Endodermal cell (in vitro differentiated cells): ENCODE measurements around the gene FAM168A. TPM values are rescaled to one million over a fixed set of nuclear protein-coding genes. Genes with fewer than 3 reads are reported as not detected.
A peak's percentile ranks its signal among the peaks of the same experiment; 100 is the strongest.

Source experiments
- DNase-seq: peaks from one replicate; pipeline ENCODE4 v3.0.0-alpha.2; 2017
- H3K27ac ChIP-seq: 2 replicates; pipeline ENCODE4 v1.5.1; 2013; ENCODE audit warnings: mild to moderate bottlenecking, low read depth, low read length, moderate library complexity
- H3K27me3 ChIP-seq: 2 replicates; pipeline ENCODE4 v1.6.1; 2013; ENCODE audit warnings: mild to moderate bottlenecking, low read length, moderate library complexity; ENCODE audit not compliant: insufficient read depth, control insufficient read depth, poor library complexity, severe bottlenecking
- H3K36me3 ChIP-seq: 2 replicates; pipeline ENCODE4 v1.7.0; 2013; ENCODE audit warnings: mild to moderate bottlenecking, low read length, moderate library complexity; ENCODE audit not compliant: control insufficient read depth, insufficient read depth
- H3K4me1 ChIP-seq: one replicate; pipeline ENCODE4 v1.7.0; 2013; ENCODE audit warnings: low read length; ENCODE audit not compliant: control insufficient read depth, insufficient read depth
- H3K4me3 ChIP-seq: 2 replicates; pipeline ENCODE4 v1.5.1; 2013; ENCODE audit warnings: mild to moderate bottlenecking, low read length, moderate library complexity
- H3K9ac ChIP-seq: 2 replicates; pipeline ENCODE4 v1.6.1; 2013; ENCODE audit warnings: mild to moderate bottlenecking, low read length, moderate library complexity; ENCODE audit not compliant: poor library complexity, severe bottlenecking; ENCODE audit errors: extremely low read depth
- H3K9me3 ChIP-seq: 2 replicates; pipeline ENCODE4 v1.6.1; 2013; ENCODE audit warnings: mild to moderate bottlenecking, low read length, moderate library complexity; ENCODE audit not compliant: control insufficient read depth
- H3K27ac Mint-ChIP-seq: 2 replicates; pipeline ENCODE4 v1.8.0; 2020; ENCODE audit warnings: mixed read lengths
- H3K27me3 Mint-ChIP-seq: 2 replicates; pipeline ENCODE4 v1.8.0; 2021; ENCODE audit warnings: mild to moderate bottlenecking, mixed read lengths; ENCODE audit not compliant: insufficient read depth
- H3K36me3 Mint-ChIP-seq: 2 replicates; pipeline ENCODE4 v1.8.0; 2020; ENCODE audit warnings: low read depth, mixed read lengths
- H3K4me1 Mint-ChIP-seq: 2 replicates; pipeline ENCODE4 v1.8.0; 2020; ENCODE audit warnings: mixed read lengths
- H3K4me3 Mint-ChIP-seq: 2 replicates; pipeline ENCODE4 v1.8.0; 2020; ENCODE audit warnings: mild to moderate bottlenecking, moderate library complexity, mixed read lengths
- H3K9me3 Mint-ChIP-seq: 2 replicates; pipeline ENCODE4 v1.8.0; 2020; ENCODE audit warnings: mild to moderate bottlenecking, mixed read lengths
- WGBS, 2 experiments: methylation state at CpG; one replicate each; pipeline versions ENCODE4 v1.1.5 to v1.1.7; 2013; ENCODE audit warnings: missing lambda C conversion rate in 2 of 2, mixed read lengths in 1 of 2; ENCODE audit not compliant: insufficient coverage in 1 of 2, insufficient read length in 1 of 2; 5-methylcytosine and 5-hydroxymethylcytosine counted together
- total RNA-seq, 2 donors: library from RNA; stranded (reverse); fragmentation: NEBNext Ultra II Directional in 1 of 2; extraction: Animal tissue kit (Norgen Biotek cat#: 25700) in 1 of 2; gene quantifications; 2 replicates in 1 of 2; 3 replicates in 1 of 2; pipeline ENCODE4 v1.2.1, GENCODE V29; 2021
- TF ChIP-seq, protein P1 (sequence below): fragments of 200-600 bp; sonication (generic); conservative IDR thresholded peaks from 2 replicates; pipeline ENCODE4 v1.5.0; 2021; ENCODE audit warnings: antibody characterized with exemption, mild to moderate bottlenecking

FAM168A gene
- total RNA-seq, 2 donors from 2014 or later: 27.4 to 31.6 TPM

DNA sequence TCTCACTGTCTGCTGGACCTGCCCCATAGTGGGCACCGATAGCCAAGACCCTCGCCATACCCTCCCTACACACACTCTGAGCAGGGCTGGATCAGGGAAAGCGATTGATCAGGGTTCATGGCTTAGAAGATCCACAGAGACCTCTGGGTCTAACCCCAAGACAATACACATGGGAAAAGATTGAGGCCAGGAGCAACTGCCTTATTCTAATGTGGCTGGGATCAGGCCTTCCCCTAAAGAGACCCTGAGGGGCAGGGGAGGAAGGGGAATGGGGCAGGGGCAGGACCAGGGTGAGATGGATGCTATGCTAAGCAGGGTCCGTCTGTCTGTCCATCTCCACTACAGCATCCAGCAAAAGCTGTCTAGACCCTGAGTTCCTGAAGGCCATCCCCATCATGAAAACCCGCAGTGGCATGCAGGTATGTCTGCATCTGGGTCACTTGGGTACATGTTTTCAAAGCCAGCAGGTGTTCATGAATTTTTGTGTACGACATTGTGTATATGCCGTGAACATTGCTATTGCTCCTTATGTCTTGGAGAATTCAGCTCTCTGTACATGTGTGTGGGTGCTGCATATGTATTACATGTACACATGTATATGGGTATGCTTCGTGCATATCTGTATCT, 237.1 kb downstream of the FAM168A start:
- H3K4me1 ChIP-seq: no peaks in the 10 kb centered on the region
- WGBS, 2 experiments: 91 to 93% methylated on average over 7 to 8 of the region's 8 CpGs
- no peak overlapping the region for H3K27ac ChIP-seq
- H3K36me3 ChIP-seq: peaks cover 38% of the 10 kb centered on the region
- no peaks in the 10 kb centered on the region for H3K9me3 ChIP-seq
- TF ChIP-seq, protein P1, sequence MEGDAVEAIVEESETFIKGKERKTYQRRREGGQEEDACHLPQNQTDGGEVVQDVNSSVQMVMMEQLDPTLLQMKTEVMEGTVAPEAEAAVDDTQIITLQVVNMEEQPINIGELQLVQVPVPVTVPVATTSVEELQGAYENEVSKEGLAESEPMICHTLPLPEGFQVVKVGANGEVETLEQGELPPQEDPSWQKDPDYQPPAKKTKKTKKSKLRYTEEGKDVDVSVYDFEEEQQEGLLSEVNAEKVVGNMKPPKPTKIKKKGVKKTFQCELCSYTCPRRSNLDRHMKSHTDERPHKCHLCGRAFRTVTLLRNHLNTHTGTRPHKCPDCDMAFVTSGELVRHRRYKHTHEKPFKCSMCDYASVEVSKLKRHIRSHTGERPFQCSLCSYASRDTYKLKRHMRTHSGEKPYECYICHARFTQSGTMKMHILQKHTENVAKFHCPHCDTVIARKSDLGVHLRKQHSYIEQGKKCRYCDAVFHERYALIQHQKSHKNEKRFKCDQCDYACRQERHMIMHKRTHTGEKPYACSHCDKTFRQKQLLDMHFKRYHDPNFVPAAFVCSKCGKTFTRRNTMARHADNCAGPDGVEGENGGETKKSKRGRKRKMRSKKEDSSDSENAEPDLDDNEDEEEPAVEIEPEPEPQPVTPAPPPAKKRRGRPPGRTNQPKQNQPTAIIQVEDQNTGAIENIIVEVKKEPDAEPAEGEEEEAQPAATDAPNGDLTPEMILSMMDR: peak; percentile 12
- Mint-ChIP-seq H3K4me1 (no peaks in the 10 kb centered on the region), H3K4me3 (no peak overlapping the region), H3K36me3 (peaks cover 15% of the 10 kb centered on the region), H3K9me3 (no peaks in the 10 kb centered on the region), H3K27ac (no peak overlapping the region), H3K27me3 (peaks cover 4% of the 10 kb centered on the region)
- H3K9ac ChIP-seq: no peak overlapping the region
- no peaks in the 10 kb centered on the region for H3K27me3 ChIP-seq
- no peak overlapping the region for H3K4me3 ChIP-seq
- DNase-seq: no peak

DNA sequence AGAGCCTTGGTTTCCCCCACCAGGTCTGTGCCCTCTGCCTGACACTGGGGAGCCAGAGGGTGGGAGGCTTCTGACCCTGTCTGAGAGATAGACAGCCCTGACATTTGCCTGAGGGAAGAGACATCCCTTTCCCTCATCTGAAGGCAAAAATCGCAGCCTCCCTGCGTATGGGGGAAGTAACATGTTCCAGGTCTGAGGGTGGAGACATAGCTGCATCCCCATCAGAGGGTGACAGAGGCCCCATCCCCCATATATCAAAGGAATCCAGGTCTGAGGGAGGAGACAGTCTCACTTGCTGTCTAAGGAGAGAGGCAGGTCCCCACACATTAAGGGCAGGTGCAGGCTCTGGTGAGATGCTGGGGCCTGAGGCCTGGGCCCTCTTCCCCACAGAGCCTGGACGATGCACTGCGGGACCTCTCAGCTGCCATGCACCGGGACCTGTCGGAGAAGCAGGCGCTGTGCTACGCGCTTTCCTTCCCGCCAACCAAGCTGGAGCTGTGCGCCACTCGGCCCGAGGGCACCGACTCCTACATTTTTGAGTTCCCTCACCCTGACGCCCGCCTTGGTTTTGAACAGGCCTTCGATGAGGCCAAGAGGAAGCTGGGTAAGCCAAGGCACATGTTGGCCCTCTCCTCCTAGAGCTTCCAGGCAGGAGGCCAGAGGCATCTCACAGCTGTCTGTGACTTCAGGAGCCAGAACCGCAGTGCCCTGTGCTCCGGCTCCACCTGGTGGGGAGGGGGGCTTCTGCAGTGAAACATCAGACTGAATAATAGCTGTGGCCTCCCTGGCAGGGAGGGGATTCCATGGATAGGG, 237.8 kb downstream of the FAM168A start:
- Mint-ChIP-seq H3K9me3 (no peaks in the 10 kb centered on the region), H3K4me3 (no peak overlapping the region), H3K27me3 (peaks cover 4% of the 10 kb centered on the region), H3K27ac (no peak overlapping the region), H3K4me1 (no peaks in the 10 kb centered on the region), H3K36me3 (peaks cover 13% of the 10 kb centered on the region)
- no peaks in the 10 kb centered on the region for H3K9me3 ChIP-seq
- H3K4me3 ChIP-seq: no peak overlapping the region
- WGBS, 2 experiments: 88 to 93% methylated on average over 16 to 19 of the region's 19 CpGs
- H3K27ac ChIP-seq: no peak overlapping the region
- no peaks in the 10 kb centered on the region for H3K4me1 ChIP-seq
- peak; percentile 91 for DNase-seq
- TF ChIP-seq, protein P1: peak; percentile 82
- no peaks in the 10 kb centered on the region for H3K27me3 ChIP-seq
- no peak overlapping the region for H3K9ac ChIP-seq
- H3K36me3 ChIP-seq: peaks cover 32% of the 10 kb centered on the region

DNA sequence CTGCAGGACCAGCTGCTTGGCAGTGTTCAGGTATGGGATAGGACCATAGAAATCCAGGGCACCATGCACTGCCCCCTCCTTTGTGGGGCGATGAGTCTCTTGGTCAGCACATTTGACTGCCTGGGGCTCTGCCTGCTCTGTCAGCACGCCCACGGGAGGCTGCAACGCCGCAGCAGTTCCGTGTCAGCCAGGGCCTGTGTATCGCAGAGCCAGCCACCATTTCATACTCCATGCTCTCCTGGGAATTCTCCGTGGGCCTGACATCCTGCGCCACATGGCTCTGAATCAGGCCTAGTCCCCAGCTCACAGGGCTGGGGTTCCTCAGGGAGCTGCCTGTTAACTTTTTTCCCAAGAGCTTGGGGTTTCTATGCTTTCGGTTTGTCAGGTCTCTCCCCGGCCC, 238.6 kb downstream of the FAM168A start:
- no peak for DNase-seq
- Mint-ChIP-seq H3K4me3 (no peak overlapping the region), H3K27me3 (peaks cover 4% of the 10 kb centered on the region), H3K9me3 (no peaks in the 10 kb centered on the region), H3K27ac (no peak overlapping the region), H3K4me1 (no peaks in the 10 kb centered on the region), H3K36me3 (peaks cover 17% of the 10 kb centered on the region)
- H3K36me3 ChIP-seq: peaks cover 29% of the 10 kb centered on the region
- H3K4me3 ChIP-seq: no peak overlapping the region
- no peaks in the 10 kb centered on the region for H3K4me1 ChIP-seq
- 94 to 95% methylated on average over 10 to 11 of the region's 11 CpGs for WGBS, 2 experiments
- H3K9me3 ChIP-seq: no peaks in the 10 kb centered on the region
- H3K9ac ChIP-seq: no peak overlapping the region
- H3K27me3 ChIP-seq: no peaks in the 10 kb centered on the region
- TF ChIP-seq, protein P1: no peak
- H3K27ac ChIP-seq: no peak overlapping the region
